Activated B cell treated with CpG ODN at 0.5 μM for 24 hours (primary cell): ENCODE results near the gene ALDH1L1. TPM values are rescaled to one million over a fixed set of nuclear protein-coding genes. Genes with fewer than 3 reads are reported as not detected.

Source experiments
- ATAC-seq: fragments of 200-7000 bp; cut with Tn5 transposase; one replicate; pipeline ENCODE4 v1.10.0; 2021; ENCODE audit warnings: low read depth, mild to moderate bottlenecking, moderate library complexity
- CTCF ChIA-PET: fragments of 350-600 bp; sonication (Branson Sonifier 250); formaldehyde crosslinking; loops from one replicate; lab custom pipeline; 2021; ENCODE audit warnings: antibody characterized with exemption; lab: Charles Lee
- POLR2A ChIA-PET: fragments of 350-600 bp; sonication (Branson Sonifier 250); formaldehyde crosslinking; loops from one replicate; lab custom pipeline; 2021; ENCODE audit warnings: antibody characterized with exemption; lab: Charles Lee
- DNase-seq: peaks from one replicate; pipeline ENCODE4 v3.0.0; 2022
- H3K27ac Mint-ChIP-seq: one replicate; pipeline ENCODE4 v1.8.0; 2020; ENCODE audit warnings: mixed read lengths
- H3K27me3 Mint-ChIP-seq: one replicate; pipeline ENCODE4 v1.8.0; 2021; ENCODE audit warnings: mixed read lengths
- H3K36me3 Mint-ChIP-seq: one replicate; pipeline ENCODE4 v1.8.0; 2021; ENCODE audit warnings: low read depth, mixed read lengths
- H3K4me1 Mint-ChIP-seq: one replicate; pipeline ENCODE4 v1.8.0; 2021; ENCODE audit warnings: mixed read lengths
- H3K4me3 Mint-ChIP-seq: one replicate; pipeline ENCODE4 v1.8.0; 2020; ENCODE audit warnings: mild to moderate bottlenecking, mixed read lengths
- H3K9me3 Mint-ChIP-seq: one replicate; pipeline ENCODE4 v1.8.0; 2020; ENCODE audit warnings: mixed read lengths
- CTCF ChIP-seq: fragments of 200-600 bp; IDR thresholded peaks from one replicate; pipeline ENCODE4 v1.8.0; 2022; ENCODE audit warnings: antibody characterized with exemption, mild to moderate bottlenecking
- intact Hi-C: fragments of 100-400 bp; cut with micrococcal nuclease; formaldehyde crosslinking; loops from one replicate; pipeline ENCODE4 v1.15.1; 2024
- total RNA-seq: library from RNA; stranded (reverse); gene quantifications from 2 replicates; pipeline ENCODE4 v1.2.3, GENCODE V29; 2022

The ALDH1L1 gene
- total RNA-seq, 1 donor from 2014 or later: not detected

- Mint-ChIP-seq H3K4me3 (no peak overlapping the region), H3K9me3 (no peaks in the 10 kb centered on the region), H3K36me3 (peaks cover 10% of the 10 kb centered on the region), H3K4me1 (peaks cover 15% of the 10 kb centered on the region), H3K27ac (no peak overlapping the region), H3K27me3 (no peaks in the 10 kb centered on the region)
- POLR2A ChIA-PET: no interaction called here
- CTCF ChIA-PET: no interaction called here
- no peak for TF ChIP-seq CTCF
- intact Hi-C loops: no loop called here
- no peak for DNase-seq
- ATAC-seq: no peak
These were observed 122.5 kb downstream of the ALDH1L1 start for GRCh38 chr3:126057936-126058335.

- DNase-seq: no peak
- no peak overlapping the region for H3K27ac Mint-ChIP-seq
- CTCF ChIA-PET: no interaction called here
These were observed 122.9 kb downstream of the ALDH1L1 start for GRCh38 chr3:126057501-126057819.

GRCh38 chr3:126056681-126057500 lies 123.5 kb downstream of the ALDH1L1 start:
- DNase-seq: no peak
- no peak for ATAC-seq
- intact Hi-C loops: no loop called here
- peaks cover 10% of the 10 kb centered on the region for H3K36me3 Mint-ChIP-seq
- no peak overlapping the region for H3K27ac Mint-ChIP-seq
- POLR2A ChIA-PET: no interaction called here
- H3K9me3 Mint-ChIP-seq: no peaks in the 10 kb centered on the region
- H3K4me1 Mint-ChIP-seq: peaks cover 25% of the 10 kb centered on the region
- no peaks in the 10 kb centered on the region for H3K27me3 Mint-ChIP-seq
- no peak for TF ChIP-seq CTCF
- CTCF ChIA-PET: no interaction called here
- no peak overlapping the region for H3K4me3 Mint-ChIP-seq

More at GRCh38 chr3:126057501-126057819, 122.9 kb downstream of the ALDH1L1 start:
- Mint-ChIP-seq H3K9me3 (no peaks in the 10 kb centered on the region), H3K27me3 (no peaks in the 10 kb centered on the region), H3K4me3 (no peak overlapping the region), H3K4me1 (peaks cover 20% of the 10 kb centered on the region), H3K36me3 (peaks cover 10% of the 10 kb centered on the region)
- POLR2A ChIA-PET: no interaction called here
- intact Hi-C loops: no loop called here
- TF ChIP-seq CTCF: no peak
- ATAC-seq: no peak

- CTCF ChIA-PET: no interaction called here
These were observed 124.3 kb downstream of the ALDH1L1 start for GRCh38 chr3:126056088-126056487.

GRCh38 chr3:126054870-126055269 lies 125.5 kb downstream of the ALDH1L1 start:
- no peak for TF ChIP-seq CTCF
- POLR2A ChIA-PET: no interaction called here
- no peak for DNase-seq

More at GRCh38 chr3:126056088-126056487, 124.3 kb downstream of the ALDH1L1 start:
- POLR2A ChIA-PET: no interaction called here
- ATAC-seq (no peak), DNase-seq (no peak)
- intact Hi-C loops: no loop called here
- TF ChIP-seq CTCF: no peak
- no peaks in the 10 kb centered on the region for H3K9me3 Mint-ChIP-seq
- H3K27ac Mint-ChIP-seq: no peak overlapping the region
- H3K4me1 Mint-ChIP-seq: peaks cover 25% of the 10 kb centered on the region
- H3K4me3 Mint-ChIP-seq: no peak overlapping the region
- no peaks in the 10 kb centered on the region for H3K27me3 Mint-ChIP-seq
- peaks cover 10% of the 10 kb centered on the region for H3K36me3 Mint-ChIP-seq

More at GRCh38 chr3:126054870-126055269, 125.5 kb downstream of the ALDH1L1 start:
- no peak overlapping the region for H3K4me3 Mint-ChIP-seq
- no peak for ATAC-seq
- CTCF ChIA-PET: no interaction called here
- intact Hi-C loops: no loop called here
- peaks cover 25% of the 10 kb centered on the region for H3K4me1 Mint-ChIP-seq
- no peaks in the 10 kb centered on the region for H3K27me3 Mint-ChIP-seq
- H3K36me3 Mint-ChIP-seq: peaks cover 16% of the 10 kb centered on the region
- H3K9me3 Mint-ChIP-seq: no peaks in the 10 kb centered on the region
- H3K27ac Mint-ChIP-seq: no peak overlapping the region
